Measurements from ENCODE around the gene MRPL49.

The MRPL49 gene

GRCh38 chr11:65132238-65132987 lies 10.3 kb downstream of the MRPL49 start:
- Histone ChIP-seq H3K18ac (ENCODE audit: low read length) (no peak overlapping the region), H3K27ac (replicated peaks; ENCODE audit: low read length) (no peak overlapping the region), H3K4me3 (ENCODE audit: low read length in 2 of 2) (peak overlapping the region in 1 of 2 donors; percentile 79), H3K4me2 (ENCODE audit: insufficient read depth, low read length, poor library complexity, severe bottlenecking) (no peak overlapping the region), H4K8ac (ENCODE audit: low read depth, low read length) (no peak overlapping the region), H2AFZ (ENCODE audit: low read length) (no peak overlapping the region), H3K23ac (ENCODE audit: low read depth, low read length, poor library complexity) (peak overlapping the region; percentile 60), H2BK15ac (ENCODE audit: low read length) (no peak overlapping the region), H3K4me1 (ENCODE audit: control insufficient read depth in 2 of 2, insufficient read depth in 1 of 2, low read depth in 1 of 2, low read length in 2 of 2) (peaks cover 9 to 13% of the 10 kb centered on the region in 2 donors), H3K79me1 (ENCODE audit: low read depth, low read length) (peaks cover 18% of the 10 kb centered on the region), H3K36me3 (replicated peaks in 1 of 2; ENCODE audit: control insufficient read depth in 2 of 2, insufficient read depth in 2 of 2, low read length in 2 of 2) (peaks cover 49 to 53% of the 10 kb centered on the region in 2 donors), H3K14ac (ENCODE audit: low read length) (no peak overlapping the region), H3K9ac (ENCODE audit: low read depth, low read length, poor library complexity) (peak overlapping the region; percentile 12), H2AK5ac (ENCODE audit: low read depth, low read length) (no peak overlapping the region), H3K4ac (ENCODE audit: low read length) (no peak overlapping the region), H2BK12ac (ENCODE audit: low read length) (no peak overlapping the region), H3K27me3 (ENCODE audit: control insufficient read depth in 3 of 3, insufficient read depth in 3 of 3, low read depth in 1 of 3, low read length in 3 of 3) (no peaks in the 10 kb centered on the region), H2BK5ac (ENCODE audit: low read length) (no peak overlapping the region), H2BK120ac (ENCODE audit: low read depth, low read length) (no peak overlapping the region), H3K9me3 (replicated peaks in 1 of 2; ENCODE audit: control insufficient read depth in 2 of 2, insufficient read depth in 1 of 2, low read depth in 1 of 2, low read length in 2 of 2) (no peaks in the 10 kb centered on the region), H4K91ac (ENCODE audit: low read depth, low read length, poor library complexity) (no peak overlapping the region)
- DNase-seq (ENCODE audit: low spot score), result no peak
- no CpG with 5 or more reads among the region's 10 CpGs for WGBS, 2 donors (ENCODE audit: extremely low coverage in 2 of 2, insufficient read length in 2 of 2, insufficient replicate concordance in 1 of 2)

- Histone ChIP-seq H3K9me3 (replicated peaks in 1 of 2; ENCODE audit: control insufficient read depth in 2 of 2, insufficient read depth in 1 of 2, low read depth in 1 of 2, low read length in 2 of 2) (no peaks in the 10 kb centered on the region), H3K79me1 (ENCODE audit: low read depth, low read length) (peaks cover 18% of the 10 kb centered on the region), H3K4me2 (ENCODE audit: insufficient read depth, low read length, poor library complexity, severe bottlenecking) (peak overlapping the region; percentile 95), H2BK12ac (ENCODE audit: low read length) (no peak overlapping the region), H3K14ac (ENCODE audit: low read length) (no peak overlapping the region), H4K8ac (ENCODE audit: low read depth, low read length) (no peak overlapping the region), H2BK5ac (ENCODE audit: low read length) (no peak overlapping the region), H3K23ac (ENCODE audit: low read depth, low read length, poor library complexity) (peak overlapping the region; percentile 83), H3K4me1 (ENCODE audit: control insufficient read depth in 2 of 2, insufficient read depth in 1 of 2, low read depth in 1 of 2, low read length in 2 of 2) (peaks cover 9 to 13% of the 10 kb centered on the region in 2 donors), H3K27ac (replicated peaks; ENCODE audit: low read length) (no peak overlapping the region), H2BK120ac (ENCODE audit: low read depth, low read length) (no peak overlapping the region), H3K9ac (ENCODE audit: low read depth, low read length, poor library complexity) (peak overlapping the region; percentile 89), H3K27me3 (ENCODE audit: control insufficient read depth in 3 of 3, insufficient read depth in 3 of 3, low read depth in 1 of 3, low read length in 3 of 3) (no peaks in the 10 kb centered on the region), H4K91ac (ENCODE audit: low read depth, low read length, poor library complexity) (no peak overlapping the region), H3K18ac (ENCODE audit: low read length) (no peak overlapping the region), H2AFZ (ENCODE audit: low read length) (no peak overlapping the region), H2BK15ac (ENCODE audit: low read length) (peak overlapping the region; percentile 27), H3K4ac (ENCODE audit: low read length) (no peak overlapping the region), H2AK5ac (ENCODE audit: low read depth, low read length) (no peak overlapping the region), H3K36me3 (replicated peaks in 1 of 2; ENCODE audit: control insufficient read depth in 2 of 2, insufficient read depth in 2 of 2, low read length in 2 of 2) (peaks cover 43 to 46% of the 10 kb centered on the region in 2 donors), H3K4me3 (ENCODE audit: low read length in 2 of 2) (peak overlapping the region; percentile 27 to 79)
- no CpG with 5 or more reads among the region's 18 CpGs for WGBS, 2 donors (ENCODE audit: extremely low coverage in 2 of 2, insufficient read length in 2 of 2, insufficient replicate concordance in 1 of 2)
- no peak for DNase-seq (ENCODE audit: low spot score)
These were observed 11.0 kb downstream of the MRPL49 start for GRCh38 chr11:65132988-65133700.

- Histone ChIP-seq H3K23ac (ENCODE audit: low read depth, low read length, poor library complexity) (peak overlapping the region; percentile 58), H3K79me1 (ENCODE audit: low read depth, low read length) (peaks cover 18% of the 10 kb centered on the region), H2BK12ac (ENCODE audit: low read length) (no peak overlapping the region), H3K4me2 (ENCODE audit: insufficient read depth, low read length, poor library complexity, severe bottlenecking) (peak overlapping the region; percentile 95), H3K9me3 (replicated peaks in 1 of 2; ENCODE audit: control insufficient read depth in 2 of 2, insufficient read depth in 1 of 2, low read depth in 1 of 2, low read length in 2 of 2) (no peaks in the 10 kb centered on the region), H4K8ac (ENCODE audit: low read depth, low read length) (no peak overlapping the region), H3K4ac (ENCODE audit: low read length) (no peak overlapping the region), H2BK5ac (ENCODE audit: low read length) (no peak overlapping the region), H3K4me3 (ENCODE audit: low read length in 2 of 2) (peak overlapping the region; percentile 79 to 94), H3K4me1 (ENCODE audit: control insufficient read depth in 2 of 2, insufficient read depth in 1 of 2, low read depth in 1 of 2, low read length in 2 of 2) (peaks cover 9 to 13% of the 10 kb centered on the region in 2 donors), H2AK5ac (ENCODE audit: low read depth, low read length) (peak overlapping the region; percentile 63), H2BK120ac (ENCODE audit: low read depth, low read length) (no peak overlapping the region), H3K14ac (ENCODE audit: low read length) (peak overlapping the region; percentile 86), H3K36me3 (replicated peaks in 1 of 2; ENCODE audit: control insufficient read depth in 2 of 2, insufficient read depth in 2 of 2, low read length in 2 of 2) (peaks cover 38 to 40% of the 10 kb centered on the region in 2 donors), H3K27me3 (ENCODE audit: control insufficient read depth in 3 of 3, insufficient read depth in 3 of 3, low read depth in 1 of 3, low read length in 3 of 3) (no peaks in the 10 kb centered on the region), H4K91ac (ENCODE audit: low read depth, low read length, poor library complexity) (no peak overlapping the region), H3K27ac (replicated peaks; ENCODE audit: low read length) (no peak overlapping the region), H3K18ac (ENCODE audit: low read length) (peak overlapping the region; percentile 21), H3K9ac (ENCODE audit: low read depth, low read length, poor library complexity) (peak overlapping the region; percentile 89), H2BK15ac (ENCODE audit: low read length) (peak overlapping the region; percentile 27), H2AFZ (ENCODE audit: low read length) (peak overlapping the region; percentile 95)
- no peak for DNase-seq (ENCODE audit: low spot score)
- no CpG with 5 or more reads among the region's 20 CpGs for WGBS, 2 donors (ENCODE audit: extremely low coverage in 2 of 2, insufficient read length in 2 of 2, insufficient replicate concordance in 1 of 2)
These were observed 11.6 kb downstream of the MRPL49 start for GRCh38 chr11:65133724-65134123.
